Measurements from ENCODE around the gene ATP1A1. TPM values are rescaled to one million over a fixed set of nuclear protein-coding genes. Genes with fewer than 3 reads are reported as not detected.

The ATP1A1 gene
- total RNA-seq, 2 experiments from 2014 or later = 251 to 262 TPM

DNA sequence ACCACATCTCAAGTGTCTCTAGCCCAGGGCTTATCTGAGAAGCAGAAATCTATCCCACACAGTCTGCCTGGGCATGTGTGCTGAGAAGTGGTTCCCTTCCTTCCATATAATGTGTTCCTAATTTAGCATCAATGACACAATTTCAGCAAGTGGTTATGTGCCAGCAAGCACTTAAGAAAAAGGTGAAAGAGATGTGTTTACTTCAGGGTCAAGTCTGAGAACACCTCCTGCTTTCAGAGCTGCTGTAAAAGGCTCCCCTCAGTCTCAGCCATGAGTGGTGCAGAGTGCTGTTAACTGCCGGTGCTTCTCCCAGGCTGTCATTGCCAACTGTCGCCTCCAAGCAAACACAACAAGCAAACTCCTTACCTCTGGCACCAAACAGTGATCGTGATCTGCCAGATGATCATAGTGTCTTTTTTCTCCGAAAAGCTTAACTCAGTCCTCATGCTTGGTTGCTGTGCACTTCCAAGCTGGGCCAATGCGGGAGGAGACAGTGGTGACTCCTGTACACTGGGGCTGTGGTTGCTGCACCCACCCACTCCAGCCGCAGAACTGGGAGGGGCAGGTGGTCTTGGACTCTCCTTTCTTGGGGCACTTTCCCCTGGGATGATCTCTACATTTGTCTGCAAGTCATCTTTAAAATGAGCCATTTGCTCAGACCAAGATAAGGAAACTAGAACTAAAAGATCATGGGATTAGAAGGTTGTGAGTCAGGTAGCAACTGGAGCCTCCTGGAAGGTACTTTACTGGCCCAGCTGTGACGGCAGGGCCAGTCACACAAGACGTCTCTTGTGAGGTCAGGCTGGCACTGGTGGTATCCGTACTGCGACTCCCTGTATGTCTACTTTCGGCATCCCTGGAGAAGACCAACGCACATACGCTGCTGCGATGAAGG is 32.4 kb downstream of the ATP1A1 start:
- Mint-ChIP-seq H3K36me3 (ENCODE audit: low read depth) (peaks cover 78% of the 10 kb centered on the region), H3K9me3 (no peaks in the 10 kb centered on the region), H3K27me3 (no peaks in the 10 kb centered on the region), H3K27ac (peak overlapping the region; percentile 67), H3K4me1 (ENCODE audit: low read depth) (peaks cover 19% of the 10 kb centered on the region), H3K4me3 (no peak overlapping the region)
- ATAC-seq (ENCODE audit: poor library complexity) (no peak), DNase-seq (no peak)
- Histone ChIP-seq H3K36me3 (ENCODE audit: insufficient read depth, low read length) (peaks cover 78% of the 10 kb centered on the region), H3K27me3 (ENCODE audit: control insufficient read depth in 1 of 2, insufficient read depth in 2 of 2, low read length in 2 of 2) (no peaks in the 10 kb centered on the region), H3K9me3 (ENCODE audit: control insufficient read depth in 1 of 2, insufficient read depth in 1 of 2, low read length in 2 of 2) (no peaks in the 10 kb centered on the region), H3K27ac (ENCODE audit: low read depth in 1 of 2, low read length in 2 of 2) (no peak overlapping the region), H3K4me1 (ENCODE audit: insufficient read depth, low read length) (peaks cover 8% of the 10 kb centered on the region), H3K4me3 (ENCODE audit: low read length) (no peak overlapping the region)
- TF ChIP-seq, protein P1, sequence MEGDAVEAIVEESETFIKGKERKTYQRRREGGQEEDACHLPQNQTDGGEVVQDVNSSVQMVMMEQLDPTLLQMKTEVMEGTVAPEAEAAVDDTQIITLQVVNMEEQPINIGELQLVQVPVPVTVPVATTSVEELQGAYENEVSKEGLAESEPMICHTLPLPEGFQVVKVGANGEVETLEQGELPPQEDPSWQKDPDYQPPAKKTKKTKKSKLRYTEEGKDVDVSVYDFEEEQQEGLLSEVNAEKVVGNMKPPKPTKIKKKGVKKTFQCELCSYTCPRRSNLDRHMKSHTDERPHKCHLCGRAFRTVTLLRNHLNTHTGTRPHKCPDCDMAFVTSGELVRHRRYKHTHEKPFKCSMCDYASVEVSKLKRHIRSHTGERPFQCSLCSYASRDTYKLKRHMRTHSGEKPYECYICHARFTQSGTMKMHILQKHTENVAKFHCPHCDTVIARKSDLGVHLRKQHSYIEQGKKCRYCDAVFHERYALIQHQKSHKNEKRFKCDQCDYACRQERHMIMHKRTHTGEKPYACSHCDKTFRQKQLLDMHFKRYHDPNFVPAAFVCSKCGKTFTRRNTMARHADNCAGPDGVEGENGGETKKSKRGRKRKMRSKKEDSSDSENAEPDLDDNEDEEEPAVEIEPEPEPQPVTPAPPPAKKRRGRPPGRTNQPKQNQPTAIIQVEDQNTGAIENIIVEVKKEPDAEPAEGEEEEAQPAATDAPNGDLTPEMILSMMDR (IDR thresholded peaks at IDR 0.05) = no peak
- intact Hi-C loops (cut with DNase I, micrococcal nuclease) = no loop called here
- ChIA-PET CTCF (no interaction called here), POLR2A (interaction anchor here (0.8 to 2.6 kb wide), 5 partner anchors 11 to 32 kb away, joined by 3 to 16 read pairs (median 4); partner anchors contain the start of gene ATP1A1)

DNA sequence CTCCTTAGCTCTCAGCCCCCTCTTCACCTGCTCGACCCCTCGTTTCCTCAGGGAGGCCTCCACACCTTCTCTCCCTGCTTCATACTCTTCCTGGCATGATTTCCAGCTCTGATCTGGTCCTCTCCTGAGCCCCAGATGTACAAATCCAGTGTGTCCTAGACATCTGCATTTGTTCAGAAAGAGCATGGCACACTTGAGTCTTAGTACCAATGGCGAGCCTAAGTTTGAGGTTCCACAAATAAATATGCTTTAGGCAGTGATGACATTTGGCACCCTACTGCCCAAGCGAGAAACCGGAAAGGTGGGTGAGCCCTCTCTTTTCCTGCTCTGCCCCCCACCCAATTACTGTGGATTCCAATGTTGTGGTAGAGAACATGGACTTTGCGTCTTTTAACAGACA is 34.0 kb downstream of the ATP1A1 start:
- POLR2A ChIA-PET = interaction anchor here (0.8 kb wide), 1 partner anchor 12 kb away, joined by 3 read pairs; no protein-coding TSS in a partner anchor
- no peak for DNase-seq
- Histone ChIP-seq H3K4me1 (ENCODE audit: insufficient read depth, low read length) (peaks cover 5% of the 10 kb centered on the region), H3K27me3 (ENCODE audit: control insufficient read depth in 1 of 2, insufficient read depth in 2 of 2, low read length in 2 of 2) (no peaks in the 10 kb centered on the region), H3K27ac (ENCODE audit: low read depth in 1 of 2, low read length in 2 of 2) (no peak overlapping the region), H3K9me3 (ENCODE audit: control insufficient read depth in 1 of 2, insufficient read depth in 1 of 2, low read length in 2 of 2) (no peaks in the 10 kb centered on the region), H3K36me3 (ENCODE audit: insufficient read depth, low read length) (peaks cover 63% of the 10 kb centered on the region), H3K4me3 (ENCODE audit: low read length) (no peak overlapping the region)
- H3K4me3 Mint-ChIP-seq = no peak overlapping the region
- intact Hi-C loops (cut with DNase I, micrococcal nuclease) = no loop called here
- TF ChIP-seq, protein P1 (IDR thresholded peaks at IDR 0.05) = no peak
- no peaks in the 10 kb centered on the region for H3K9me3 Mint-ChIP-seq
- peak overlapping the region; percentile 22 for H3K27ac Mint-ChIP-seq
- CTCF ChIA-PET = no interaction called here
- no peaks in the 10 kb centered on the region for H3K27me3 Mint-ChIP-seq
- no peak for ATAC-seq (ENCODE audit: poor library complexity)
- peaks cover 18% of the 10 kb centered on the region for H3K4me1 Mint-ChIP-seq (ENCODE audit: low read depth)
- H3K36me3 Mint-ChIP-seq (ENCODE audit: low read depth) = peaks cover 62% of the 10 kb centered on the region

DNA sequence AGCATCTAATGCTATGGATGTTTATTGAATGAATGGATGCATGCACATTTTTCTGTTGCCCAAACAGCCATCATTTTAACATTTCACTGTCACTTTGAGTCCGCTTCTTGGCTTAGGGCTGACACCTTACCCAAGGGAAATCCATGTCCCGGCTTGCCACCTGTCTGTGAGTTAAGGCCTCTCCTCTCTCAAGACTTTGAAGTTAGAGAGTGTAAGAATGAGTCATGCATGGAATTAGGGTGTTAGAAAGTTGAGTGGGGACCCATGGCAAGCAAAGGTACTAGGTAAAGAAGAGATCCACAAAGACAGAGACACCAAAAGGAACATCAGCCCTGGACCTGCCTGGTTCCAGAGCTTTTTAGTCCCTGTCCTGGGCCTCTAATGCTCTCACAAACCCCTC is 35.1 kb downstream of the ATP1A1 start:
- Histone ChIP-seq H3K27ac (ENCODE audit: low read depth in 1 of 2, low read length in 2 of 2) (no peak overlapping the region), H3K36me3 (ENCODE audit: insufficient read depth, low read length) (peaks cover 51% of the 10 kb centered on the region), H3K4me3 (ENCODE audit: low read length) (no peak overlapping the region), H3K4me1 (ENCODE audit: insufficient read depth, low read length) (no peaks in the 10 kb centered on the region), H3K9me3 (ENCODE audit: control insufficient read depth in 1 of 2, insufficient read depth in 1 of 2, low read length in 2 of 2) (no peaks in the 10 kb centered on the region), H3K27me3 (ENCODE audit: control insufficient read depth in 1 of 2, insufficient read depth in 2 of 2, low read length in 2 of 2) (no peaks in the 10 kb centered on the region)
- H3K27me3 Mint-ChIP-seq = no peaks in the 10 kb centered on the region
- TF ChIP-seq, protein P1 (IDR thresholded peaks at IDR 0.05) = no peak
- H3K27ac Mint-ChIP-seq = peak overlapping the region; percentile 22
- no peak for DNase-seq
- ChIA-PET POLR2A (no interaction called here), CTCF (no interaction called here)
- peaks cover 21% of the 10 kb centered on the region for H3K4me1 Mint-ChIP-seq (ENCODE audit: low read depth)
- no peak overlapping the region for H3K4me3 Mint-ChIP-seq
- ATAC-seq (ENCODE audit: poor library complexity) = no peak
- H3K9me3 Mint-ChIP-seq = no peaks in the 10 kb centered on the region
- H3K36me3 Mint-ChIP-seq (ENCODE audit: low read depth) = peaks cover 55% of the 10 kb centered on the region
- intact Hi-C loops (cut with DNase I, micrococcal nuclease) = no loop called here
